Fibroblast of skin of left quadriceps (primary cell): ENCODE measurements around the gene CAMK2B.
"Not testable (repeated sequence)": the region's sequence is repeated elsewhere in the genome, so short reads cannot be mapped to it uniquely, and the experiment has no call there.

Experiments
- DNase-seq, 2 experiments: peaks; one replicate each; pipeline ENCODE4 v3.0.0-alpha.2; 2013; ENCODE audit warnings: low read depth in 2 of 2

The CAMK2B gene

DNA sequence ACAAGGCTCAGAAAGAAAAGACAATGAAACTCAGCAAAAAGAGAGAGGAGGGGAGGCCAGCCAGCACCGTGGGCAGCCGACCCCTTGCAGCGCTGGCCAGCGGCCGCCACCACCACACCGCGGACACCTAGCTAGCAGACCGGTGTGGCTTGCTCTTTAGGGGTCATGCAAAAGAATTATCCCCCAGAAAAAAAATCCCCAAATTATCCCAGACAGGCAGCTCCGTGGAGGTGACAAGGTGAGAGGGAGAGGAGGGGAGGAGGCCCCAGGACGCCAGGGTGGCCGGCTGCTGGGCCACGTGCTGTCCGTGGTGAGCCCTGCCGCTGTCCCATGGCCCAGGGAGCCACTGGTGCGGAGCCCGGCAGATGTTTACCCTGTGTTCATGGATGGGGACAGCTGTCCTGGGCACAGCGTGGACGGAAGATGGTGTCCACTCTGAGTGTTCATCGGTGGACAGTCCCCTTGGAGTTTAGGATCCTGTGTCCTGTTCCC is 108.1 kb downstream of the CAMK2B start:
- DNase-seq, result no peak

- DNase-seq, result no peak
Observed at GRCh38 chr7:44216521-44217222, 108.7 kb downstream of the CAMK2B start.

DNA sequence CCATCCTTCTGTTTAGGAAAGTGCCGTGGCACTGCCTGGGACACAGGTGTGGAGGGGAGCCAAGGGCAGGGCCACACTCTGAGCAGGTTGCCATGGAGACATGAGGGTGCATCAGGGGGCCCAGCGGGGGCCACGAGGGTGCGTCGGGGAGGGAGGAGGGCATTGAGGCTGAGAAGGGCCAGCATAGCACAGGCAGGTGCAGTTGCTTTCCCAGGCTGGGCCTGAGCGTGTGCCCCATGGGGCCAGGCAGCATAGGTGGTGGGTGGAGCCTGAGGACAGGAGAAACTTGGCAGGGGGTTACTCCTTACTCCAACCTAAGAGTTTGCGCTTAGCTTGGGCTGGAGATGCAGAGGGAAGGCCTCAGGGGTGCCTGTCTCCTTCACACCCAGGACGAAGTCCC is 109.4 kb downstream of the CAMK2B start:
- DNase-seq, result no peak

DNA sequence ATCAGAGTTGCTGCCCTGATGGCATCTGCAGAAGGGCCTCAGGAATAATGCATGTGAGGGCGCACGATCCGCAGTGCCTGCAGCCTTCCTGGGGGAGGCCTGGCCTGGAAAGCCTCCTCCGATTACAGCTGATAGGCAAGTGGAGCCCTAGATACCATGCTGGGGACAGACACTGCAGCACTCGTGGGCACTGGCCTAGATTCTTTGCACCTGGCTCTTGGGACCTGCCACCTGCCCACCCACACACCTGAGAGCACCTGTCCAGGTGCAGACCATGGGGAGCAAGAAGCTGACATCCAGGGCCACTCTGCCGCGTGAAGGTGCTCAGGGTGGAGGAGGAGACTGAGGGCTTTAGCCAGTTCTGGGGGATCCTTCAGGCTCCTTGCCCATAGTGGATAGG is 109.9 kb downstream of the CAMK2B start:
- no peak for DNase-seq

DNA sequence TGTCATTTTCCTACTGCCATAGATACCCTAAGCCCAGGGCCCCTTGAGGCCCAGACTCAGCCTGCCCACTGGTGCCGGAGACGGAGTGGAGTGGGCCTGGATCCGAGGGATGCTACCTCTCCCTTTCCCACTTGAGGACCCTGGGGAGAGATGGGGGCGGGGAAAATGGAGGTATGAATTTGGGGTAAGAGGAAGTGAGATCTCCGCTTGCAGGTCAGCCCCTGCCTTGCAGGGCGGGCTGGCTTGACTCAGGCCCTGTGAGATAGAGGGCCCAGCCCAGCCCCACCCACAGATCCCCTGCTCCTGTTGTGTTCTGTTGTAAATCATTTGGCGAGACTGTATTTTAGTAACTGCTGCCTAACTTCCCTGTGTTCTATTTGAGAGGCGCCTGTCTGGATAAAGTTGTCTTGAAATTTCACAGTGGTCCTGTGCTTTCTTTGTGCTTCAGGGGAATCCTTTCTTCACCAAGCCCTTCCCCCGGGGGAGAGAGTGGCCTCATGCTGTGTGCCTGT is 111.5 kb downstream of the CAMK2B start:
- DNase-seq, result no peak

DNA sequence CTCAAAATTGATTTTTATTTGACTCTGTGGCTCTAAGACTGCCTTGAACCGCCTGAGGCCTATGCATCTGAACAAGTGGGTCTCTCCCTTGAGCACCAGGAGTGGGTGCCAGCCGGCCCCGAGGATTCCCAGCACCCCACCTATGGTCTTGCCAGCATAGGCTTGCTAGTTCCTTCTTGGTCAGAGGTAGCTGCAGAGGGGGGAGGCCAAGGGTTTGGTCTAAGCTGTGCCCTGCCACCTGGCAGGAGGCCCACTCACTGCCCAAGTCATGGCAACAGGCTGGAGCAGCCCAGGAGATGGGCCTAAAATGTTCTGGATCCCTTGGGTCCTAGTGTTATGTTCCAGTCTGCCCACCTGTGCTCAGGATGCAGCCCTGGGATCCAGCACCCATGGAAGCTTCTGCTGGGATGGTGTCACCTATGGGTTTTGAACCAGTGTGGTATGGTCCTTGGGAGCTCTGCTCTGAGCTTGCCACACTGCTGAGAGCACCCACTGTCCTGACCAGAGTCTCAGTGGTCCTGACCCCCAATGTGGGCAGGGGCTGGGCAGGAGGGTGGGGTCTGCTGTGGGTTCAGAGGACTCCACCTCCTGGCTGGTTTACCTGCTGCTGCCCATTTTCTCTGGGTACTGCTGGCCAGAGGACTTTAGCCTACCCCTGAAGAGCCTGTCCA is 112.1 kb downstream of the CAMK2B start:
- no peak for DNase-seq

DNA sequence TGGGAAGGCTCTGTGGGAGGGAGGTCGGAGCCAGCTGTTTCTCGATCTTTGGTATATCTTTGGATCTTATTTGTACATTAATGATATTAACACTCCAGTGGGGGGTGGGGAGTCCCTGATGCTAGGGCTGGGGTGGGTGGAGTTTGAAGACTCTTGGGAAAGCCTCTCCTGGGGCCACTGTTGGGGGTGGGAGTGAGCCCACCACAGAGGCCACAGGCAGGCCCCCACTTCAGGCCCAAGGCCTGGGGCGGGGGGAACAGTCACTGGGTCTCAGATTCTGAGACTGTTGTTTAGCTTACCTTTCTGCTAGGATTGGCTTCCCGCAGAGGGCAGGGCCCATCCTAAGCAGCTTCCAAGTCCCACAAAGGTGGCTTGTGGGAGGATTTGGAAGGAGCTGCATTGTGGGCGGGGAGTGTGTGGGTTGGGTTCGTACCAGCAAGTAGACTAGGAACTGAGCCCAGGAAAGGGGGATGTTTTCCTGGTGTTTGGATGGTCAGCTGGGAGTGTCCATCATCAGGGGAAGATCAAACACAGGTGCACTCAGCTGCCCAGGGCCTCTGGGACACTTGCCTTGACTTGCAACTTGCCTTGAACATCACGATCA is 112.7 kb downstream of the CAMK2B start:
- DNase-seq, result no peak

DNA sequence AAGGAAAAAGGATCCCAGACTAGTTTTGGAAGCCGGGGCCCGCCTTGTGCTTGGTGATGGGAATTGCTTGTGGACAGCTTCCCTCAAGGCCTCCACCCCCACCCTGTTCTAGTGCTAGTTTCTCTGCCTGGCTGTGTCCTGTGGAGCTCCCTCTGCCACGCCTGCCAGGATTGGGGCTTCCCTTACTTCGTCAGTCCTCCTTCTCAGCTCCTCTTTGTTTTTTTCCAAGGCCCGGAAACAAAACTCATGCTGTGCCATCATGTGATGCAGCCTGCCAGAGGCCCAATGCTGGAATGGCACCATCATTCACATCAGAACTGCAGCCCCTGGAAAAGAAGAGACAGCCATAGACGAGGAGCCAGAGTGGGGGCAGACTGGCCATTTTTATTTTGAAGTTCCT is 113.4 kb downstream of the CAMK2B start:
- DNase-seq, result no peak

GRCh38 chr7:44211126-44211675 is 114.2 kb downstream of the CAMK2B start:
- no peak for DNase-seq

DNA sequence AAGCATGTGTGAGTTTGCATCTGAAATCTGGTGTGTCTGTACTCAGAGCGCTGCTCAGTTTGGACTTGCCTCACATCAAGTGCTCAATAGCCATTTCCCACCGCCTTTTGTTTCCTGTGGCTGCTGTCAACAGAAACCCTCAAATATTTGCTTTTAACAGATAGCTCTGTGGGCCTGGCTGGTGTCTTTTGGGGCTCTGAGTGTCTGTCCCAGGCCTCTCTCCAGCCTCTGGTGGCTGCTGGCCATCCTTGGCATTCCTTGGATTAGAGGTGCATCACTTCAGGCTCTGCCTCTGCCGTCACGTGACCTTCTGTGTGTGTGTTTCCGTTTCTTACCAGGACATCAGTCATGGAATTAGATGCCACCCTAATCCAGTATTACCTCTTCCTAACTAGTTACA is 115.3 kb downstream of the CAMK2B start:
- no peak for DNase-seq

DNA sequence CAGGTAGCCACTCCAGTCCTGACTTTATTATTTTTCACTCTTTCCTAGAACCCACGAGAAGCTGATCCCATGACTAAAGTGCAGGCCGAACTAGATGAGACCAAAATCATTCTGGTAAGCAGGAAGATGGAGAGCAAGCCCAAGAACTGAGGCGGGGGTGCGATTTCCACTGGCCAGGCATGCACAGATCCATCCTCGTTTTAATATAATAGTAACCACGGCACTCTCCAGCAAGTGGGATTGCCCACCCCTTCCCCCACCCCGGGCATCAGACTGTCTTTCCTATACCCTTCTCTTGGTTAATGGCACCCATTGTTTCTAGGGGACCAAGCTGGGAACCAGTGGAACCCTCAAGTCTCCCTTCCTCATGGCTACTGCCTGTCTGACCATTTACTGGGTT is 117.3 kb downstream of the CAMK2B start:
- DNase-seq, result no peak

DNA sequence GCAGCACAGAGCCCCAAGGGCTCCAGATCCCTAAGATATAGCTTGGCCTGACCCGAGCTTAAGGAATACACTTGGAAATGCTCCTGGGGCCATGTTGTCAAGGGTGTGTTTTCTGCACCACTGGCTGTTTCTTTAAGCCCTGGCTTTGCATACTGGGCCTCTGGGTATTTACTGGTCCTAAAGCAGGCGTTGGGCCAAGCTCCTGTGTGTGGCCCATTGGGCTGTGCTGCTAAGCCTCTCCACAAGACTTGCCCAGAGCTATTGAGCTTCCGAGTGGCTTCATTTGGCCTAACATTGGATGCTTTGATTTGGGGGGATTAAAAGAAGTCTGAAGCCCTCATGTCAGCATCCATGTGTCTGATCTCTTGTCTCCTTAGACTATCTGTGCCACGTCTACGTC is 119.4 kb downstream of the CAMK2B start:
- DNase-seq, result no peak

DNA sequence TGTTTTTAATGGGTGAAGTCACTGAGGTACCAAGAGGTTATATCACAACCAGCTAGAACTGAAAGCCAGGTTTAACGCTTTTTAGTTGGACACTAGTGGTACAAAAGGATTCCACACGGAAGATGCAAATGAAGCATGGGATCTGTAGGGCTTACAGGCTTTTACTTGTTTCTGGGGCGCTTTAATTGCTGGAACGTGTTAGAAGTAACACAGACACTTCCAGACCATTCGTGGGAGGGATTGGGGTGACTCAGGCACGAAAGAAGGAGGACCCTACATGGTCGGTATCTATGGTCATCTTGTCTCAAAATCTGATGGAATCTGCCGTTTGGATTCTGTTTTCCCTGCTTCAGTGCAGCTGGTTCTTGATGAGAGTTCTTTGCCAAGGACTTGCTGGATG is 123.6 kb downstream of the CAMK2B start:
- DNase-seq, result no peak

- DNase-seq, result peak; percentile 87 to 89
Observed at GRCh38 chr7:44200699-44201461, 124.5 kb downstream of the CAMK2B start, which contains the start of gene YKT6. Gene YKT6 (plus strand): TSS chr7:44200978. CDS start chr7:44201136, 158 bp downstream.

DNA sequence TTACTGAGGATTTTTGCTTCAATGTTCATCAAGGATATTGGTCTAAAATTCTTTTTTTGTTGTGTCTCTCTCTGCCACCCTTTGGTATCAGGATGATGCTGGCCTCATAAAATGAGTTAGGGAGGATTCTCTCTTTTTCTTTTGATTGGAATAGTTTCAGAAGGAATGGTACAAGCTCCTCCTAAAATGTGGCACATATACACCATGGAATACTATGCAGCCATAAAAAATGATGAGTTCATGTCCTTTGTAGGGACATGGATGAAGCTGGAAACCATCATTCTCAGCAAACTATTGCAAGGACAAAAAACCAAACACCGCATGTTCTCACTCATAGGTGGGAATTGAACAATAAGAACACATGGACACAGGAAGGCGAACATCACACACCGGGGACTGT is 125.2 kb downstream of the CAMK2B start:
- DNase-seq, result not testable (repeated sequence)

DNA sequence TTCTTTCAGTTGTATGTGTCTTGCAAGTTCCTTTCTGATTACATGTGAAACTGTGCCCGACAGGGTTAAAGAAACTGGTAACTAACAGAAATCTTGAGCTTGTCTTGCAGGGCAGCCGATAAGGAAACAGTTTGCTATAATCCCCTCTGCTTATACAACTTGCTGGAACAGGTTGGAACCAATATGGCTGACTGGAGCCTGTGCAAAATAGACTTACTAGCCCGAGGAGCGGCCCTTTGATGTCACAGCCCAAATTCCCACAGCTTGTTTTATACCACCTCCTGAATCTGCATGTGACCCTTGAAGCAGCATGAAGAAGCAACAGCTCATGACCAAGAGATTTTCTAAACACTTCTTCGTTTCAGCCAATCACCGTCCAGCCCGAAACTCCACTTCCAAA is 127.9 kb downstream of the CAMK2B start:
- no peak for DNase-seq

DNA sequence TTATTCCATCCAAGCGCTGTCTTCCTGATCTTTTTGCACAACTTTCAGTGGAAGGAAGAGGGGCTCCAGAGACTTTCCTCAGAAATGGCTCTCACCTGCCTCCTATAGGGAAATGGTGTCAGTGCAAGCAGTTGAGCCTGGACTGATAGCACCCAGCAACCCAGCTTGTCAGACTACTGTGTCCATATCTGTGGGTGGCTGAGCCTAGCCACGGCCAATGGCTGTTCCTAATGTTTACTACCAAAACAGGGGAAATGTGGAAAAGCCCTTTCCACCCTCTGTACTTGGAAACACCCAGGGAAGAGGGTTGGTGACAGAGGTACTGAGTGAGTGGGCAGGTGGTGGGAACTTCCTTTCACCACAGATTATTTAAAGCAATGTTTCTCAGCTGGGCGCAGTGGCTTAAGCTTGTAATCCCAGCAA is 128.9 kb downstream of the CAMK2B start:
- DNase-seq, result peak in 1 of 2 experiments; percentile 21

DNA sequence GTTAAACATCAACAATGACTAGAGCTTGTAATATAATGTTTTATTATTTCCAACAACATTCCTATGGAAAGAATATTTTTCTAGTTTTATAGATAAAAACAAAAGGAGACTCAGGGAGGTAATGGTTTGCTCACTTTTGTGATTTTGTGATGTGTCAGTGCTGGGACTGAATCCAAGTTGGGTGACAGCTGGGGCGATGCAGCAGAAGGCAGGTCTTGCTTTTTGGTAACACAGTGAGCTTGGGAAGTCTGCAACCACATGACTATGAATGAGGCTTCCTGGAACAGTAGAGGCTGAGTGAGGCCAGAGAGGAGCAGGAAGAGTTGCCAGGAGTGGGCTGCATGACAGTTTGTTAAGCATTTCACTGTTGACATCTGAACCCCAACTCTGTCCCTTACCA is 129.5 kb downstream of the CAMK2B start:
- DNase-seq, result no peak

DNA sequence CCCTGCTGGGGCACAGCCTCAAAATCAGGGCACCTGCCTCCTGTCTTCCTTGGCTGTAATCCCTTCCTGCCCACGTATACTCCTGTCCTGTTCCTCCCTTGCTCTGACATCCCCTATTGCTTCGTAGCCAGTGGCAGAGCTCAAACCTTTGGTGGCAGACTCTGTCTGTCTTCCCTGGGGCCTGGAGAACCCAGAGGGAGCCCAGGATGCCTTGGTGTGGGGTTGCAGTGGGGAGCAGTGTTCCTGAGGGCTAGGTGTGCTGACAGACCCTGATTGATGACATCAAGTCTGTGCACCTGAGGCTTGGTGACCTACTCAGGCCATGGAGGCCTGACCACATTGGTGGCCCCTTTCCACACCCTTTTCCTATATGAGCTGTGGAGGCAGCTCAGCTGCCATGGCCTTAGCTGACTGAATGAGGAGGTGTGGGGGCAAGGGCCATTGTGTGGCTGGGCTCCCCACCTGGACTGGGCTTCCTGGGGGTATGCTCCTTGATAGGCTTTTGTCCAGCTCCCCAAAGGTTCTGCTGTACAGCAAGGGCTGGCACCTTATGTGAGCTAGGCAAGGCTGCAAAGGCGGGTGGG is 130.7 kb downstream of the CAMK2B start:
- DNase-seq, result no peak

DNA sequence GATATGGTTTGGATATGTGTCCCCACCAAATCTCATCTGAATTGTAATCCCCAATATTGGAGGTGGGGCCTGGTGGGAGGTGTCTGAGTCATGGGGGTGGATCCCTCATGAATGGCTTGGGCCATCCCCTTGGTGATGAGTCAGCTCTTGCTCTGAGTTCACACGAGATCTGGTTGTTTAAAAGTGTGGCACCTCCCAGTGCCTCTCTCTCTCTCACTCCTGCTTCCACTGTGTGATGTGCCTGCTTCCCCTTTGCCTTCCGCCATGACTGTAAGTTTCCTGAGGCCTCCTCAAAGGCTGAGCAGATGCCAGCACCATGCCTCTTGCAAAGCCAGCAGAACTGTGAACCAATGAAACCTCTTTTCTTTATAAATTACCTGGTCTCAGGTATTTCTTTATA is 131.3 kb downstream of the CAMK2B start:
- DNase-seq, result peak in 1 of 2 experiments; percentile 2
